K562 (cell line): ENCODE results near the gene ANKS3. TPM values are rescaled to one million over a fixed set of nuclear protein-coding genes. Genes with fewer than 3 reads are reported as not detected.

ENCODE experiments used
- ARID1B ChIP-seq: fragments of 450-650 bp; IDR thresholded peaks from 2 replicates; pipeline ENCODE4 v1.6.1; 2016; ENCODE audit warnings: antibody characterized with exemption, mild to moderate bottlenecking, inconsistent platforms
- BCOR ChIP-seq: fragments of 450-650 bp; IDR thresholded peaks from 2 replicates; pipeline ENCODE4 v1.6.1; 2016
- CREB5 ChIP-seq: fragments of 250-450 bp; sonication (Bioruptor Pico); IDR thresholded peaks from 2 replicates; pipeline ENCODE4 v1.5.0; 2020; ENCODE audit warnings: mild to moderate bottlenecking
- E2F3 ChIP-seq: fragments of 250-450 bp; sonication (Bioruptor Pico); IDR thresholded peaks from 2 replicates; pipeline ENCODE4 v1.4.0; 2020; ENCODE audit warnings: mild to moderate bottlenecking
- EP300 ChIP-seq: IDR thresholded peaks from 2 replicates; pipeline ENCODE4 v1.6.1; 2012; ENCODE audit warnings: low read length, improper control_type of control experiment
- ESRRA ChIP-seq: fragments of 450-650 bp; IDR thresholded peaks from 2 replicates; pipeline ENCODE4 v1.6.1; 2014; ENCODE audit warnings: low read depth, mild to moderate bottlenecking, moderate library complexity, borderline replicate concordance
- EWSR1 ChIP-seq: fragments of 450-650 bp; IDR thresholded peaks from 2 replicates; pipeline ENCODE4 v1.6.1; 2018; ENCODE audit warnings: borderline replicate concordance, mild to moderate bottlenecking, low read depth, moderate library complexity; ENCODE audit not compliant: partially characterized antibody
- FOXJ2 ChIP-seq: fragments of 200-800 bp; sonication (Bioruptor generic); IDR thresholded peaks from 2 replicates; pipeline ENCODE4 v1.6.1; 2016; ENCODE audit warnings: missing genetic modification characterization, missing compliant biosample characterization
- HSF4 ChIP-seq: fragments of 250-450 bp; sonication (Bioruptor Pico); IDR thresholded peaks from 2 replicates; pipeline ENCODE4 v2.1.2; 2022; ENCODE audit warnings: mild to moderate bottlenecking, moderate library complexity, borderline replicate concordance
- IRF1 ChIP-seq: sonication (generic); formaldehyde crosslinking; IDR thresholded peaks from 2 replicates; pipeline ENCODE4 v1.8.0; 2022; ENCODE audit warnings: missing genetic modification reagents, mild to moderate bottlenecking, borderline replicate concordance
- MBD1 ChIP-seq: fragments of 250-450 bp; sonication (Bioruptor Pico); IDR thresholded peaks from 2 replicates; pipeline ENCODE4 v1.8.0; 2022; ENCODE audit warnings: inconsistent platforms
- SIRT6 ChIP-seq: IDR thresholded peaks from one replicate; pipeline ENCODE4 v1.6.1; 2012; ENCODE audit warnings: low read depth, mild to moderate bottlenecking, control low read depth, inconsistent platforms, low read length, moderate library complexity
- SMAD3 ChIP-seq: fragments of 450-650 bp; formaldehyde crosslinking; conservative IDR thresholded peaks from 2 replicates; pipeline ENCODE4 v1.4.0; 2020; ENCODE audit warnings: mild to moderate bottlenecking
- STAT5B ChIP-seq: fragments of 250-450 bp; sonication (Bioruptor Pico); IDR thresholded peaks from 2 replicates; pipeline ENCODE4 v1.8.0; 2021; ENCODE audit warnings: mild to moderate bottlenecking, inconsistent platforms
- TFAP4 ChIP-seq: sonication (generic); formaldehyde crosslinking; IDR thresholded peaks from 2 replicates; pipeline ENCODE4 v1.8.0; 2022; ENCODE audit warnings: missing genetic modification reagents, mild to moderate bottlenecking, moderate library complexity, borderline replicate concordance
- U2AF1 ChIP-seq: fragments of 200-400 bp; formaldehyde crosslinking; optimal IDR thresholded peaks from 2 replicates; pipeline ENCODE3; 2017; ENCODE audit warnings: mild to moderate bottlenecking, low read depth, low read length, moderate library complexity
- ZBTB26 ChIP-seq: fragments of 450-650 bp; formaldehyde crosslinking; IDR thresholded peaks from 2 replicates; pipeline ENCODE4 v1.4.0; 2022; ENCODE audit warnings: missing genetic modification characterization
- ZFP91 ChIP-seq: sonication (generic); formaldehyde crosslinking; IDR thresholded peaks from 2 replicates; pipeline ENCODE4 v1.8.0; 2022; ENCODE audit warnings: mild to moderate bottlenecking, missing genetic modification reagents
- ZNF3 ChIP-seq: fragments of 250-450 bp; sonication (Bioruptor Pico); IDR thresholded peaks from 2 replicates; pipeline ENCODE4 v1.5.0; 2021; ENCODE audit warnings: mild to moderate bottlenecking, moderate library complexity
- ZNF79 ChIP-seq: fragments of 250-450 bp; sonication (Bioruptor Pico); IDR thresholded peaks from 2 replicates; pipeline ENCODE4 v1.4.0; 2020; ENCODE audit warnings: low read depth, mild to moderate bottlenecking, moderate library complexity
- polyA plus RNA-seq, 8 experiments: library from polyadenylated mRNA; depleted of rRNA in 4 of 8; stranded (reverse) in 5 of 8; unstranded in 3 of 8; fragments of >200 nt; fragmentation: Nextera tagmentation in 2 of 8; fragmentation: Illumina TruSeq in 1 of 8; extraction: Ambion mirVana in 2 of 8; extraction: Trizol in 1 of 8; gene quantifications; 2 replicates each; pipeline versions ENCODE4 v1.2.1 to v1.2.3, GENCODE V29; 2011 to 2014; ENCODE audit warnings: inconsistent platforms in 1 of 8, missing spikeins in 1 of 8
- total RNA-seq, 7 experiments: library from RNA; depleted of rRNA in 6 of 7; stranded (reverse); fragments of >200 nt in 6 of 7; fragmentation: Illumina TruSeq in 2 of 7; extraction: Trizol in 2 of 7; gene quantifications; 2 replicates each; pipeline versions ENCODE4 v1.2.1 to v1.2.3, GENCODE V29; 2011 to 2021; ENCODE audit warnings: low replicate concordance in 1 of 7

ANKS3 gene
- total and polyA plus RNA-seq, 9 of the 15 experiments (the other 6 are each of a cell fraction or from before 2014, with no cell fraction given): 0.43 to 25.7 (median 14.8) TPM

- no peak for TF ChIP-seq ZNF3
- no peak for TF ChIP-seq ZNF79 (CRISPR knock-in tag)
- TF ChIP-seq STAT5B (CRISPR knock-in tag): no peak
- no peak for TF ChIP-seq EP300
- no peak for TF ChIP-seq IRF1 (CRISPR knock-in tag)
- 0 out of 2 replicates have a peak, but pooled peaks have one; percentile 39 for TF ChIP-seq FOXJ2 (tag)
- no peak for TF ChIP-seq E2F3 (CRISPR knock-in tag)
- no peak for TF ChIP-seq CREB5 (CRISPR knock-in tag)
- TF ChIP-seq U2AF1: no peak
- no peak for TF ChIP-seq ZFP91
- TF ChIP-seq HSF4: no peak
- no peak for TF ChIP-seq ZBTB26 (CRISPR knock-in tag)
- no peak for TF ChIP-seq MBD1 (CRISPR knock-in tag)
- TF ChIP-seq BCOR: peak; percentile 99
- no peak for TF ChIP-seq SMAD3 (CRISPR knock-in tag)
- TF ChIP-seq EWSR1: no peak
- peak; percentile 35; the same call in 1 of the 2 replicates for TF ChIP-seq TFAP4
- TF ChIP-seq ARID1B: no peak
- peak; percentile 12; the same call in 1 of the 2 replicates for TF ChIP-seq ESRRA
- TF ChIP-seq SIRT6: no peak
Observed at GRCh38 chr16:4768549-4769305, 34.7 kb upstream of the ANKS3 start (continued).
